HEK293 (cell line): ENCODE measurements around the gene DEDD.

Experiments
- ATF2 ChIP-seq: fragments of 450-650 bp; formaldehyde crosslinking; IDR thresholded peaks from 2 replicates; pipeline ENCODE4 v1.5.1; 2016; ENCODE audit warnings: missing biosample characterization, missing genetic modification characterization, low read depth
- GLIS2 ChIP-seq: fragments of 450-650 bp; formaldehyde crosslinking; IDR thresholded peaks from 2 replicates; pipeline ENCODE4 v1.5.1; 2016; ENCODE audit warnings: missing biosample characterization, missing genetic modification characterization
- HOXC10 ChIP-seq: sonication (generic); formaldehyde crosslinking; IDR thresholded peaks from 2 replicates; pipeline ENCODE4 v1.8.1; 2023; ENCODE audit warnings: mild to moderate bottlenecking, missing genetic modification reagents
- HOXD13 ChIP-seq: sonication (generic); formaldehyde crosslinking; IDR thresholded peaks from 2 replicates; pipeline ENCODE4 v1.8.0; 2022; ENCODE audit warnings: missing genetic modification reagents, borderline replicate concordance
- INSM2 ChIP-seq: fragments of 450-650 bp; formaldehyde crosslinking; IDR thresholded peaks from 2 replicates; pipeline ENCODE4 v1.5.1; 2016; ENCODE audit warnings: missing biosample characterization, missing genetic modification characterization
- KLF9 ChIP-seq: fragments of 450-650 bp; formaldehyde crosslinking; IDR thresholded peaks from 2 replicates; pipeline ENCODE4 v1.5.1; 2016; ENCODE audit warnings: missing biosample characterization, missing genetic modification characterization, low read depth
- PBX3 ChIP-seq: sonication (generic); formaldehyde crosslinking; IDR thresholded peaks from 2 replicates; pipeline ENCODE4 v1.8.1; 2022; ENCODE audit warnings: mild to moderate bottlenecking, moderate library complexity, missing genetic modification reagents
- PRDM4 ChIP-seq: fragments of 450-650 bp; formaldehyde crosslinking; IDR thresholded peaks from 2 replicates; pipeline ENCODE4 v1.5.1; 2017; ENCODE audit warnings: missing biosample characterization, missing genetic modification characterization
- RBAK ChIP-seq: fragments of 450-650 bp; formaldehyde crosslinking; IDR thresholded peaks from 2 replicates; pipeline ENCODE4 v1.5.1; 2016; ENCODE audit warnings: missing biosample characterization, missing genetic modification characterization
- WT1 ChIP-seq: fragments of 450-650 bp; formaldehyde crosslinking; IDR thresholded peaks from 2 replicates; pipeline ENCODE4 v1.5.1; 2016; ENCODE audit warnings: missing biosample characterization, missing genetic modification characterization
- ZFP41 ChIP-seq: fragments of 450-650 bp; formaldehyde crosslinking; IDR thresholded peaks from 2 replicates; pipeline ENCODE4 v1.5.1; 2016; ENCODE audit warnings: missing biosample characterization, missing genetic modification characterization, borderline replicate concordance
- ZFP69B ChIP-seq: fragments of 450-650 bp; formaldehyde crosslinking; IDR thresholded peaks from 2 replicates; pipeline ENCODE4 v1.5.1; 2016; ENCODE audit warnings: missing biosample characterization, missing genetic modification characterization
- ZIC2 ChIP-seq: fragments of 450-650 bp; formaldehyde crosslinking; IDR thresholded peaks from 2 replicates; pipeline ENCODE4 v1.5.1; 2016; ENCODE audit warnings: missing biosample characterization, missing genetic modification characterization
- ZNF174 ChIP-seq: fragments of 450-650 bp; formaldehyde crosslinking; IDR thresholded peaks from 2 replicates; pipeline ENCODE4 v1.5.0; 2017; ENCODE audit warnings: missing biosample characterization, mild to moderate bottlenecking, missing genetic modification characterization
- ZNF2 ChIP-seq: fragments of 450-650 bp; formaldehyde crosslinking; IDR thresholded peaks from 2 replicates; pipeline ENCODE4 v1.5.1; 2016; ENCODE audit warnings: missing biosample characterization, missing genetic modification characterization
- ZNF23 ChIP-seq: fragments of 450-650 bp; formaldehyde crosslinking; IDR thresholded peaks from 2 replicates; pipeline ENCODE4 v1.5.1; 2016; ENCODE audit warnings: missing biosample characterization, missing genetic modification characterization, borderline replicate concordance
- ZNF26 ChIP-seq: fragments of 450-650 bp; formaldehyde crosslinking; IDR thresholded peaks from 2 replicates; pipeline ENCODE4 v1.5.1; 2016; ENCODE audit warnings: missing biosample characterization, missing genetic modification characterization
- ZNF266 ChIP-seq: fragments of 450-650 bp; formaldehyde crosslinking; IDR thresholded peaks from 2 replicates; pipeline ENCODE4 v1.5.1; 2016; ENCODE audit warnings: missing biosample characterization, missing genetic modification characterization, low read depth
- ZNF280D ChIP-seq: fragments of 450-650 bp; formaldehyde crosslinking; IDR thresholded peaks from 2 replicates; pipeline ENCODE4 v1.5.1; 2016; ENCODE audit warnings: missing biosample characterization, missing genetic modification characterization
- ZNF341 ChIP-seq: fragments of 450-650 bp; formaldehyde crosslinking; IDR thresholded peaks from 2 replicates; pipeline ENCODE4; 2016; ENCODE audit warnings: low read depth, missing biosample characterization, missing genetic modification characterization
- ZNF433 ChIP-seq: fragments of 450-650 bp; formaldehyde crosslinking; IDR thresholded peaks from 2 replicates; pipeline ENCODE4 v1.5.1; 2016; ENCODE audit warnings: missing biosample characterization, missing genetic modification characterization, low read depth
- ZNF501 ChIP-seq: fragments of 450-650 bp; formaldehyde crosslinking; IDR thresholded peaks from 2 replicates; pipeline ENCODE4 v1.5.1; 2016; ENCODE audit warnings: missing biosample characterization, missing genetic modification characterization
- ZNF585B ChIP-seq: fragments of 450-650 bp; formaldehyde crosslinking; IDR thresholded peaks from 2 replicates; pipeline ENCODE4 v1.5.1; 2016; ENCODE audit warnings: missing biosample characterization, missing genetic modification characterization
- ZNF629 ChIP-seq: fragments of 450-650 bp; formaldehyde crosslinking; IDR thresholded peaks from 2 replicates; pipeline ENCODE4 v1.5.1; 2017; ENCODE audit warnings: missing biosample characterization, missing genetic modification characterization
- ZNF645 ChIP-seq: fragments of 450-650 bp; formaldehyde crosslinking; IDR thresholded peaks from 2 replicates; pipeline ENCODE4; 2016; ENCODE audit warnings: missing biosample characterization, missing genetic modification characterization
- ZSCAN18 ChIP-seq: fragments of 450-650 bp; formaldehyde crosslinking; IDR thresholded peaks from 2 replicates; pipeline ENCODE4 v1.5.1; 2016; ENCODE audit warnings: missing biosample characterization, missing genetic modification characterization

Gene DEDD

GRCh38 chr1:161115132-161115711 lies 17.2 kb downstream of the DEDD start (continued):
- TF ChIP-seq ZNF585B (tag by site-specific recombination) (no peak), ATF2 (tag by site-specific recombination) (peak; percentile 77), KLF9 (tag by site-specific recombination) (no peak), ZNF629 (tag by site-specific recombination) (peak; percentile 96), HOXD13 (no peak), ZNF433 (tag by site-specific recombination) (no peak), GLIS2 (tag by site-specific recombination) (no peak), HOXC10 (no peak), ZNF280D (tag by site-specific recombination) (no peak), RBAK (tag by site-specific recombination) (peak; percentile 37; the same call in 1 of the 2 replicates), INSM2 (tag by site-specific recombination) (peak; percentile 90), ZNF174 (tag by site-specific recombination) (no peak), ZNF2 (tag by site-specific recombination) (peak; percentile 47; the same call in 1 of the 2 replicates), ZNF501 (tag by site-specific recombination) (no peak), PRDM4 (no peak), ZIC2 (tag by site-specific recombination) (no peak), ZNF23 (tag by site-specific recombination) (no peak), ZNF645 (tag by site-specific recombination) (no peak), ZFP69B (tag by site-specific recombination) (peak; percentile 53; the same call in 1 of the 2 replicates), ZNF341 (tag by site-specific recombination) (no peak), PBX3 (CRISPR knock-in tag) (no peak), ZSCAN18 (tag by site-specific recombination) (0 out of 2 replicates have a peak, but pooled peaks have one; percentile 52), WT1 (tag by site-specific recombination) (no peak), ZNF266 (tag by site-specific recombination) (no peak), ZFP41 (tag by site-specific recombination) (no peak), ZNF26 (no peak)
